Measurements from ENCODE around the gene SCT.

DNA sequence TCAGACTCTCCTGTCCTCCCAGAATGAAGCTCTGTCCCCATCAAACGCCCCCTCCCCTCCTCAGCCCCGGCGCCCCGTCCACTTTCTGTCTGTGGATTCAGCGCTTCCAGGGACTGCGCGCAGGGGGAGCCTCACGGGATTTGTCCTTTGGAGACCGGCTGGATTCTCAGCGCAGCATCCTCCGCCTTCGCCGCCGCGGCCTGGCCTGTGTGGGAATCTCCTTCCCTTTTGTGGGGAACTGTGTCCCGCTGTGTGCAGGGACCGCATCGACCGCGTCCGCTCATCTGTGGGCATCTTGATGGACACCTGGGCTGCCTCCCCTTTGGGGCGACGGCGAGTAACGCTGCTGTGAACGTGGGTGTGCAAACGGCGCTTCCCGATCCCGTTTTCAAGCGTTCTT is 1.1 kb upstream of the SCT start:
- TF ChIP-seq JUN (IDR thresholded peaks at IDR 0.05; ENCODE audit: low read depth, low read length): no peak
- TF ChIP-seq, protein P1, sequence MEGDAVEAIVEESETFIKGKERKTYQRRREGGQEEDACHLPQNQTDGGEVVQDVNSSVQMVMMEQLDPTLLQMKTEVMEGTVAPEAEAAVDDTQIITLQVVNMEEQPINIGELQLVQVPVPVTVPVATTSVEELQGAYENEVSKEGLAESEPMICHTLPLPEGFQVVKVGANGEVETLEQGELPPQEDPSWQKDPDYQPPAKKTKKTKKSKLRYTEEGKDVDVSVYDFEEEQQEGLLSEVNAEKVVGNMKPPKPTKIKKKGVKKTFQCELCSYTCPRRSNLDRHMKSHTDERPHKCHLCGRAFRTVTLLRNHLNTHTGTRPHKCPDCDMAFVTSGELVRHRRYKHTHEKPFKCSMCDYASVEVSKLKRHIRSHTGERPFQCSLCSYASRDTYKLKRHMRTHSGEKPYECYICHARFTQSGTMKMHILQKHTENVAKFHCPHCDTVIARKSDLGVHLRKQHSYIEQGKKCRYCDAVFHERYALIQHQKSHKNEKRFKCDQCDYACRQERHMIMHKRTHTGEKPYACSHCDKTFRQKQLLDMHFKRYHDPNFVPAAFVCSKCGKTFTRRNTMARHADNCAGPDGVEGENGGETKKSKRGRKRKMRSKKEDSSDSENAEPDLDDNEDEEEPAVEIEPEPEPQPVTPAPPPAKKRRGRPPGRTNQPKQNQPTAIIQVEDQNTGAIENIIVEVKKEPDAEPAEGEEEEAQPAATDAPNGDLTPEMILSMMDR (IDR thresholded peaks at IDR 0.05; ENCODE audit: control extremely low read depth in 1 of 3, insufficient read depth in 1 of 3, low read depth in 1 of 3, low read length in 3 of 3): no peak
- TF ChIP-seq CHD1 (IDR thresholded peaks at IDR 0.05; ENCODE audit: low read depth, low read length): no peak
- no peak for TF ChIP-seq EP300 (IDR thresholded peaks at IDR 0.05; ENCODE audit: borderline replicate concordance in 1 of 2, low read depth in 2 of 2, low read length in 2 of 2)
- TF ChIP-seq, protein P2, sequence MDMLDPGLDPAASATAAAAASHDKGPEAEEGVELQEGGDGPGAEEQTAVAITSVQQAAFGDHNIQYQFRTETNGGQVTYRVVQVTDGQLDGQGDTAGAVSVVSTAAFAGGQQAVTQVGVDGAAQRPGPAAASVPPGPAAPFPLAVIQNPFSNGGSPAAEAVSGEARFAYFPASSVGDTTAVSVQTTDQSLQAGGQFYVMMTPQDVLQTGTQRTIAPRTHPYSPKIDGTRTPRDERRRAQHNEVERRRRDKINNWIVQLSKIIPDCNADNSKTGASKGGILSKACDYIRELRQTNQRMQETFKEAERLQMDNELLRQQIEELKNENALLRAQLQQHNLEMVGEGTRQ (IDR thresholded peaks at IDR 0.05; ENCODE audit: low read length): no peak
- no peak for TF ChIP-seq POLR2A (IDR thresholded peaks at IDR 0.05; ENCODE audit: control extremely low read depth in 1 of 2, low read depth in 2 of 2, low read length in 2 of 2)
- TF ChIP-seq GABPA (IDR thresholded peaks at IDR 0.05; ENCODE audit: borderline replicate concordance, insufficient read depth, low read length): no peak
- no peak for TF ChIP-seq SP1 (IDR thresholded peaks at IDR 0.05; ENCODE audit: low read depth, low read length)
